ENCODE measurements around the gene C12orf57.
A peak's percentile ranks its signal among the peaks of the same experiment; 100 is the strongest.

The C12orf57 gene

DNA sequence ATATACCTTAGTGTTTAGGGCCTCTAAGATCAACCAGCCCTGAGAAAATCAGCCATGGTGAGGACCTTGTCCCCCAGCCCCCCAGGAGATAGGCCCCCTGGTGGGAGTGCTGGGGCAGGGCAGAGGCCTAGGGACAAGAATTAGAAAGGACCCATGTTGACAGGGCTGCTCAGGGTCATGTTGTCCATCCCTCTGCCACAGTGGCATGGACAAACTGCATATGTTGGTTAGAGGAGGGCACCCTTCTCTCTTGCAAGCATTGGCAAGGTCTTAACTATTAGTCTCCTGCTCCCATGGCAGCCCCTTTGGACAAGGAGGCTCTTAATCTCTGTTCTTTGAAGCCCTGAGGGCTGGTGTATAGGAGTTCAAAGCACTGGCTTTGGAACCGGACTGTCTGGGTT is 6.6 kb downstream of the C12orf57 start:
- no peak overlapping the region for H3K27ac Mint-ChIP-seq
- H3K4me3 Mint-ChIP-seq = no peak overlapping the region
- no peaks in the 10 kb centered on the region for H3K9me3 Mint-ChIP-seq
- H3K36me3 Mint-ChIP-seq (ENCODE audit: low read depth) = no peaks in the 10 kb centered on the region
- H3K4me1 Mint-ChIP-seq = peaks cover 17% of the 10 kb centered on the region
- peaks cover 4% of the 10 kb centered on the region for H3K27me3 Mint-ChIP-seq (ENCODE audit: low read depth)
- TF ChIP-seq, protein P1, sequence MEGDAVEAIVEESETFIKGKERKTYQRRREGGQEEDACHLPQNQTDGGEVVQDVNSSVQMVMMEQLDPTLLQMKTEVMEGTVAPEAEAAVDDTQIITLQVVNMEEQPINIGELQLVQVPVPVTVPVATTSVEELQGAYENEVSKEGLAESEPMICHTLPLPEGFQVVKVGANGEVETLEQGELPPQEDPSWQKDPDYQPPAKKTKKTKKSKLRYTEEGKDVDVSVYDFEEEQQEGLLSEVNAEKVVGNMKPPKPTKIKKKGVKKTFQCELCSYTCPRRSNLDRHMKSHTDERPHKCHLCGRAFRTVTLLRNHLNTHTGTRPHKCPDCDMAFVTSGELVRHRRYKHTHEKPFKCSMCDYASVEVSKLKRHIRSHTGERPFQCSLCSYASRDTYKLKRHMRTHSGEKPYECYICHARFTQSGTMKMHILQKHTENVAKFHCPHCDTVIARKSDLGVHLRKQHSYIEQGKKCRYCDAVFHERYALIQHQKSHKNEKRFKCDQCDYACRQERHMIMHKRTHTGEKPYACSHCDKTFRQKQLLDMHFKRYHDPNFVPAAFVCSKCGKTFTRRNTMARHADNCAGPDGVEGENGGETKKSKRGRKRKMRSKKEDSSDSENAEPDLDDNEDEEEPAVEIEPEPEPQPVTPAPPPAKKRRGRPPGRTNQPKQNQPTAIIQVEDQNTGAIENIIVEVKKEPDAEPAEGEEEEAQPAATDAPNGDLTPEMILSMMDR (IDR thresholded peaks at IDR 0.05; ENCODE audit: unreplicated experiment in 3 of 3) = peak in 1 of 3 experiments; percentile 16

DNA sequence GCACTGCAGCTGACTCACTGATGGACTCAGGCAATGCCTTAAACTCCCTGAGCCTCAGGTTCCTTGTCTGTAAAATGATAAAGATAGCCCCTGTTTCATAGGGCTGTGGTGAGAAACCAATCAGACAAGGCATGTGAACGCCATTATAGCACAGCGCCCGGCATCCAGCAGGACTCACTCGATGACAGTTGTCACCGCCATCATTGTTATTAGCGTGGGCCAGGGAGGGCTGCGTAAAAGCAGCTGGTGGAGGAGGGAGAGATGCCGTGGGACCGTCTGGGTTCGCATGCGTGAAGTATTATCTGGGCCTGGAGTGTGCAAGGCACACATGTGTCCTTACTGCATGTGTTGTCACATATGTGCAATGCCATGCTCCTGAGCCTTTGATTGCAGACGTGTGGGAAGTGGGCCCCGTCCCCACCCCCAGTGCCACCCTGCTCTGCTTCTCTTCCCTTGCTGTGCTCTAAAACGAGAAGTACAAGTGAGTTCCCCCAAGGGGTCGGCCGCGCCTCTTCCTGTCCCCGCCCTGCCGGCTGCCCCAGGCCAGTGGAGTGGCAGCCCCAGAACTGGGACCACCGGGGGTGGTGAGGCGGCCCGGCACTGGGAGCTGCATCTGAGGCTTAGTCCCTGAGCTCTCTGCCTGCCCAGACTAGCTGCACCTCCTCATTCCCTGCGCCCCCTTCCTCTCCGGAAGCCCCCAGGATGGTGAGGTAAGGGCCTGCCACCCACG is 7.2 kb downstream of the C12orf57 start, which contains the start of gene PTPN6:
PTPN6 (plus strand) TSS at position 546 of the 730 bp plus-strand sequence; CDS start at position 703, 157 bp downstream.
- H3K9me3 Mint-ChIP-seq = no peaks in the 10 kb centered on the region
- no peaks in the 10 kb centered on the region for H3K36me3 Mint-ChIP-seq (ENCODE audit: low read depth)
- no peak within 1 kb of the TSS for H3K27ac Mint-ChIP-seq
- no peak within 1 kb of the TSS for H3K4me3 Mint-ChIP-seq
- TF ChIP-seq, protein P1 (IDR thresholded peaks at IDR 0.05; ENCODE audit: unreplicated experiment in 3 of 3) = no peak
- peaks cover 4% of the 10 kb centered on the region for H3K27me3 Mint-ChIP-seq (ENCODE audit: low read depth)
- H3K4me1 Mint-ChIP-seq = peaks cover 16% of the 10 kb centered on the region

DNA sequence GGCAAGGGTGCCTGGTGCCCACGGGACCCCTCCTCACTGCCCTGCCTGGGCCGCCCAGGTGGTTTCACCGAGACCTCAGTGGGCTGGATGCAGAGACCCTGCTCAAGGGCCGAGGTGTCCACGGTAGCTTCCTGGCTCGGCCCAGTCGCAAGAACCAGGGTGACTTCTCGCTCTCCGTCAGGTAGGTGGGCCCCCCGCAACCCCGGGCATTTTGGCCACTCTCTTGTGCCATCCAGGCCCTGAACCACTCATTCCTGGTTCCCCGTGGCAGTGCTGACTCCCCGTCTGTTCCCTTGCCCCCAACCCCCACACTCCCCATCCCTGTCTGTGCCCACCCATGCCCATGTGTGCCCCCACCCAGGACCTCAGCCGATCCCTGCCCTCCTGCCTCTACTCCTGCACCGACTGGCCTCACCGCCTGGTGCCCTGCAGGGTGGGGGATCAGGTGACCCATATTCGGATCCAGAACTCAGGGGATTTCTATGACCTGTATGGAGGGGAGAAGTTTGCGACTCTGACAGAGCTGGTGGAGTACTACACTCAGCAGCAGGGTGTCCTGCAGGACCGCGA is 7.8 kb downstream of the C12orf57 start:
- Mint-ChIP-seq H3K36me3 (ENCODE audit: low read depth) (no peaks in the 10 kb centered on the region), H3K9me3 (no peaks in the 10 kb centered on the region), H3K27me3 (ENCODE audit: low read depth) (peaks cover 4% of the 10 kb centered on the region), H3K27ac (no peak overlapping the region), H3K4me1 (peaks cover 12% of the 10 kb centered on the region), H3K4me3 (no peak overlapping the region)
- TF ChIP-seq, protein P1 (IDR thresholded peaks at IDR 0.05; ENCODE audit: unreplicated experiment in 3 of 3) = no peak

DNA sequence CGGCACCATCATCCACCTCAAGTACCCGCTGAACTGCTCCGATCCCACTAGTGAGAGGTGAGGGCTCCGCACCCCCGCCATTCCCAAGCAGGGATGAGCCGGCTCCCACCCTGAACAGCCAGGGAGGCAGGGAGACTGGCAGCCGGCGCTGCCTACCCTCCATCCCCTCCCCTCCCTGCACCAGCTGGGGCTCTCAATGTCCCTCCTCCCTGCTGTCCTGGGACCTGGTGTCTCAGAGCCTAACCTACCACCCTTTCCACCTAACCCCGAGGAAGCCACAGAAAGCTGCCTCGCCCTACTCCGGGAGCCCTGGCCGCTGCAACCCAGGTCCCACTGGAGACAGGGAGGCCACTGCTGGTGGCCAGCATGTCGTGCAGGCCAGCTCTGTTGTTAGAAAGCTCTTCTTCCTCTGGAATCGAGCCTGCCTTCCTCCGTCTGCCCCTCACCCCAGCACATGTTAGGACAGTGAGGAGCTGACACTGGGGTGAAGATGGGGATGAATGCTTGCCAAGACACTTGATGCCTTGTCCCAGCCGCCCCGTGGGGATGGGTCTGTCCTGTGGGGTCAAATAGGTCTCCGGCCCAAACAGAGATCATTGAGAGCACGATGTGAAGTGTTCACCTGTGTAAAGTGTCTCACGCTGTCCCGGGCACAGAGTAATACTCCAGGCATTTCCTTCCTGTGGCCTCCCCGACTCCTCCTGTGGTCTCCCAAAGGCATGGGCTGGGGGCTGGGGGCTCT is 8.5 kb downstream of the C12orf57 start:
- H3K9me3 Mint-ChIP-seq = no peaks in the 10 kb centered on the region
- H3K27ac Mint-ChIP-seq = peak overlapping the region in 1 of 3 experiments; percentile 18
- TF ChIP-seq, protein P1 (IDR thresholded peaks at IDR 0.05; ENCODE audit: unreplicated experiment in 3 of 3) = no peak
- no peak overlapping the region for H3K4me3 Mint-ChIP-seq
- H3K4me1 Mint-ChIP-seq = peaks cover 6% of the 10 kb centered on the region
- H3K27me3 Mint-ChIP-seq (ENCODE audit: low read depth) = peaks cover 4% of the 10 kb centered on the region
- no peaks in the 10 kb centered on the region for H3K36me3 Mint-ChIP-seq (ENCODE audit: low read depth)

DNA sequence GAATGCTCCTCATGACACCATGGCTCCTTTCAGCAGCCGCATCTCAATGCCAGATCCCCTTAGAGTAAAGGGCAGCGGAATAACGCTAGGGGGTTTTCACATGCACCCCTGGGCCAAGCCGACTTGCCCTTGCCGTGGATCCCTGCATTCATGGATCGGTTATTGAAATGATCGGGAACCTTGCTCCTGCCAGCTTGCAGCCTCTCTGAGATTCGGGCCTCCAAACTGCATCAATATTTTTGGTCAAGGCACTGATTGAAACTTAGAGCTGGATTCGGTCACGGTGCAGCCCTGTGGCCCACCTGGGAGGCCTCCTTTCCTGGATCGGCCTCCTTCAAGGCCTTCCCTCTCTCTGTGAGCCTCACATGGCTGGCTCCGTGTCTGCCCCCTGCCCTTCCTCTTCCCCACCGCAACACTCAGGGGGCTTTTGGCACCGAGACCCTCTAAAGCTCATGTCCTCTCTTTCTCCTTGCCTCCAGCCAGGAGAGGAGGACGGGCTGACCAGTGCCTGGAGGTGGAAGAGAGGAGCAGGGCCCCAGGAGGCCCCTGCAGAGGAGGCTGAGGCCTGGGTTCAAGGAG is 9.1 kb downstream of the C12orf57 start:
- no peaks in the 10 kb centered on the region for H3K9me3 Mint-ChIP-seq
- H3K36me3 Mint-ChIP-seq (ENCODE audit: low read depth) = no peaks in the 10 kb centered on the region
- H3K27ac Mint-ChIP-seq = peak overlapping the region in 1 of 3 experiments; percentile 18
- H3K4me3 Mint-ChIP-seq = no peak overlapping the region
- peaks cover 4% of the 10 kb centered on the region for H3K27me3 Mint-ChIP-seq (ENCODE audit: low read depth)
- peaks cover 6% of the 10 kb centered on the region for H3K4me1 Mint-ChIP-seq
- TF ChIP-seq, protein P1 (IDR thresholded peaks at IDR 0.05; ENCODE audit: unreplicated experiment in 3 of 3) = no peak
